ENCODE measurements around the gene KCTD17.

Gene KCTD17

DNA sequence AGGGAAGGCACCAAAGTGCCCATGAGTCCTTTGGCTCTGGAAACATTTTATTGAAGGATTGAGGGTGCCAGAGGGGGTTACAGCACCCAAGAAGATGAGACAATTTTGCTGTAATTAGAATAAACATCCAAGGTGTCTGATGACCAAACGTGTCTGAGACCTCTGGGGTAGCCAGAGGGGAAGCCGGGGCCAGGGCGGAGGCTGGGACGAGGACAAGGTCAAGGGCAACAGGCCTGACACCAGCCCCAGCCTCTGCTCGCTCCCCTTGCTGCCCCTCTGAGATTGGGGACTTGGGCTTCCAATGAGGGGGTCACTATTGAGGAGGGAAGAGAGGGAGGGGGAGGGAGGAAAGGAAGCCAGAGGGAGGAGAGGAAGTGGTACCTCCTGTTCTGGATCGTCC lies 32.4 kb downstream of the KCTD17 start:
- in situ Hi-C loops (cut with HindIII; ENCODE audit: low pct_unique_long_range_greater_than_20kb, low sequenced_read_pairs) = no loop called here
- no peak for DNase-seq (ENCODE audit: low read depth in 1 of 2, low spot score in 1 of 2)
- TF ChIP-seq JUND (IDR thresholded peaks at IDR 0.05; ENCODE audit: low read depth) = no peak

DNA sequence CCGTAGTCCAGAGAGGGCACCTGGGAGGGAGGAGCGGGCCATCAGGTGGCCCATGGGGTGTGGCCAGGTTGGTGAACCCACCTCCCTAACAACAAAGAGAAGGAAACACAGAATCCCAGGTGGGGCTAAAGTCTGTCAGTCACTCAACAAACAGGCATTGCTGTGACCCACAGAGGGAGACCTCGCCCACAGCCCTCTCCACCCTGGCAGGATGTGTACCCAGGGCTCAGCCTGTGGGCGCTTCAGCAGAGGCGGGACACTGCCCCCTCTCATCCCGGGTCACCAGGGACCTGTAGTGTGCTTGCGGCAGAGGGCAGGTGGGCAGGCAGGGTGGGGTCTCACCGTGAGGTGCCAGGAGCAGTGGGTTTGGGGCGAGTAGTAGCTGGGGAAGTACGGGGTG lies 32.8 kb downstream of the KCTD17 start:
- no peak for DNase-seq (ENCODE audit: low read depth in 1 of 2, low spot score in 1 of 2)
- no peak for TF ChIP-seq JUND (IDR thresholded peaks at IDR 0.05; ENCODE audit: low read depth)
- in situ Hi-C loops (cut with HindIII; ENCODE audit: low pct_unique_long_range_greater_than_20kb, low sequenced_read_pairs) = no loop called here

DNA sequence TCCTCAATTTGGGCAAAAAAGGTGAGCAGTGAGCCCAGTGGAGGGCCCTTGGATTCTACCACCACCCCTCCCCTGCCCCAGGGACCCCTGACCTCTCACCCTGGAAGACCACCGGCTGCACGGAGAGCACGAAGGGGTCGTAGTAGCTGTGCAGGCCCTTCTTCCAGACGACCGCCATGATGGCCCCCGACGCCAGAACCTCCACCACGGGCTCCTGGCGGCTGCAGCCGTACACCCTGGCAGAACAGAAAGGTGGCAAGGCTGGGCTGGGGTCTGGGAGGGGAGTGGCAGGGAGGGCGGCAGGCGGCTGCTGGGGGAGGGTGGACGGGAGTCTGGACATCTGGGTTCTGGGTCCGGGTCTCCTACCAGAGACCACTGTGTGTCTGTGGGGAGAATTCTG lies 34.6 kb downstream of the KCTD17 start:
- no peak for DNase-seq (ENCODE audit: low read depth in 1 of 2, low spot score in 1 of 2)
- in situ Hi-C loops (cut with HindIII; ENCODE audit: low pct_unique_long_range_greater_than_20kb, low sequenced_read_pairs) = no loop called here
- no peak for TF ChIP-seq JUND (IDR thresholded peaks at IDR 0.05; ENCODE audit: low read depth)

GRCh38 chr22:37088108-37088605 lies 36.6 kb downstream of the KCTD17 start:
- in situ Hi-C loops (cut with HindIII; ENCODE audit: low pct_unique_long_range_greater_than_20kb, low sequenced_read_pairs) = no loop called here
- DNase-seq (ENCODE audit: low read depth in 1 of 2, low spot score in 1 of 2) = no peak
- no peak for TF ChIP-seq JUND (IDR thresholded peaks at IDR 0.05; ENCODE audit: low read depth)

DNA sequence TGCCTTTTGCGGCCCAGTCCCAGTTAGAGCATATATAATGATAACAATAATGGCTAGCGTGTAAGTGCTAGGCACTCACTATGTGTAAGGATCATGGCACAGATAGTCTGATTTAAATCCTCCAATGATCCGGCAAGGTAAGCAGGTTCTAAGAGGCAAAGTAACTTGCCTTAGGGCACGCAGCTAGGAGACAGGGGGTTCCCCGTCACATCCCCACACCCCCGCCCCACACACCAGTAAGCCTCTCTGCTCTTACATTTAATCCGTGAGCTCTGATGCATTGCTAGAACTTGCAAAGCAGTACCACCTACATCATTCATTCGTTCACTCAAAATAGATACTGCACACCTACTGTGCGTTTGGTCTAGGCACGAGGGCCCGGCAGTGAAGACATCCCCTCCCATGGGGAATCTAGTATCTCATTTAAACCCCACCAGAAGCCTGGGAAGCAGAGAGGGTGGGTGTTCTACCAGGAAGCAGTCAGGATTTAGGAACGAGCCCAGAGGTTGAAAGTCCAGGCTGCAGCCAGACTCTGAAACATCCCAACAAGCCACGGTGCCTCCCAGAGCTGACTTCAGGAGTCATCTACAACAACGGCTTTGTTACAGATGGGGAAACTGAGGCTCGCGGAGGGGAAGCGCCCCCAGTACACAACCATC lies 37.3 kb downstream of the KCTD17 start:
- DNase-seq (ENCODE audit: low read depth in 1 of 2, low spot score in 1 of 2) = no peak
- in situ Hi-C loops (cut with HindIII; ENCODE audit: low pct_unique_long_range_greater_than_20kb, low sequenced_read_pairs) = no loop called here
- TF ChIP-seq JUND (IDR thresholded peaks at IDR 0.05; ENCODE audit: low read depth) = no peak

- in situ Hi-C loops (cut with HindIII; ENCODE audit: low pct_unique_long_range_greater_than_20kb, low sequenced_read_pairs) = no loop called here
- no peak for TF ChIP-seq JUND (IDR thresholded peaks at IDR 0.05; ENCODE audit: low read depth)
- DNase-seq (ENCODE audit: low read depth in 1 of 2, low spot score in 1 of 2) = no peak
Measured at GRCh38 chr22:37089434-37089833, 37.9 kb downstream of the KCTD17 start.

DNA sequence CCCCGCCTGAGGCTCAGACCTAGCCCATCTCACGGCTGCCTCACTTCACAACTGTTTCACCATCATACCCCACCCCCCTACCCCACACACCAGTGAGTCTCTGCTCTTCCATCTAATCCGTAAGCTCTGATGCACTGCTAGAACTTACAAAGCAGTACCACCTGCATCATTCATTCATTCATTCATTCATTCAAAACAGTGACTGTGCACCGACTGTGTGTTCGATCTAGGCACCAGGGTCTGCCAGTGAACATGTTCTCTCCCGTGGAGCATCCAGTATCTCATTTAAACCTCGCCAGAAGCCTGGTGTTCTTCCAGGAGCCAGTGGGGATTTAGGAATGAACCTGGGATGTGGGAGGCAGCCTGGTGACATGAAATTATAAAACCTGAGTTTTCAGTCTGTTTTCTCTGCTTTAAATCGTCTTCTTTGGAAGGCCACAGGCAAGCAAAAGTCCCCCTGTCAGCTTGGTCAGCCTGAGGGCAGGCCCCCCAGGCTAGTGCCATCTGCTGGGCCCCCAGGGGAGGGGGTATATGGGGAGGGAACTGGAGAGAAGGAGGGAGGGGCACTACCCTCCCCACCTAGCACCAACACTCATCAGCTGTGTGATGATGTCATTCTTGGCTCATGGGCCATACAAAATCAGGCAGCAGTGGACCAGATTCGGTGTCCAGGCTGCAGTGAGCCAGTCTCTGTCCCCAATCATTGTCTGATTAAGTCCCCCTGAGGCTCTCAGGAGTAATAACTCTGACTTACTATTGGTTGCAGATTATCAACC lies 39.6 kb downstream of the KCTD17 start:
- TF ChIP-seq JUND (IDR thresholded peaks at IDR 0.05; ENCODE audit: low read depth) = no peak
- no peak for DNase-seq (ENCODE audit: low read depth in 1 of 2, low spot score in 1 of 2)
- in situ Hi-C loops (cut with HindIII; ENCODE audit: low pct_unique_long_range_greater_than_20kb, low sequenced_read_pairs) = no loop called here

DNA sequence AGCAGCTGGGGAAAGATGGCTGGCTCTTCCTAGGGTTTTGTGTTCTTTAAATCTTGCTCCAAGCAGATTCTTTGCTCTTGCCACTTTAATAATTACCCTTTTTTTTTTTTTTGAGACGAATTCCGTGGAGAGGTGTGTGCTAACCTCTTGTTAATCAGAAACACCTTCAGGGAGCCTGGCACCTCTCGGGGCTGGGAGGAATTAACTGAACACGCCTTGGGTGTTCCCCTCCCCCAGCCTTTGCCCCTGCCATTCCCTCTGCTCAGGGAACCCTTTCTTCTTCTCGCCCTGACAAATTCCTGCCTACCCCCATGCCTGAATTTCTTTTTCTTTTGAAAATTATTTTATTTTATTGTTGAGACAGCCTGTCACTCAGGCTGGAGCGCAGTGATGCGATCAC lies 40.5 kb downstream of the KCTD17 start:
- TF ChIP-seq JUND (IDR thresholded peaks at IDR 0.05; ENCODE audit: low read depth) = no peak
- no peak for DNase-seq (ENCODE audit: low read depth in 1 of 2, low spot score in 1 of 2)
- in situ Hi-C loops (cut with HindIII; ENCODE audit: low pct_unique_long_range_greater_than_20kb, low sequenced_read_pairs) = no loop called here

GRCh38 chr22:37092997-37093396 lies 41.5 kb downstream of the KCTD17 start:
- DNase-seq (ENCODE audit: low read depth in 1 of 2, low spot score in 1 of 2) = no peak
- in situ Hi-C loops (cut with HindIII; ENCODE audit: low pct_unique_long_range_greater_than_20kb, low sequenced_read_pairs) = no loop called here
- no peak for TF ChIP-seq JUND (IDR thresholded peaks at IDR 0.05; ENCODE audit: low read depth)

GRCh38 chr22:37094239-37094638 lies 42.7 kb downstream of the KCTD17 start:
- TF ChIP-seq JUND (IDR thresholded peaks at IDR 0.05; ENCODE audit: low read depth) = no peak
- in situ Hi-C loops (cut with HindIII; ENCODE audit: low pct_unique_long_range_greater_than_20kb, low sequenced_read_pairs) = no loop called here

GRCh38 chr22:37095113-37095512 lies 43.6 kb downstream of the KCTD17 start:
- no peak for TF ChIP-seq JUND (IDR thresholded peaks at IDR 0.05; ENCODE audit: low read depth)
- no peak for DNase-seq (ENCODE audit: low read depth in 1 of 2, low spot score in 1 of 2)
- in situ Hi-C loops (cut with HindIII; ENCODE audit: low pct_unique_long_range_greater_than_20kb, low sequenced_read_pairs) = no loop called here

More at GRCh38 chr22:37094239-37094638, 42.7 kb downstream of the KCTD17 start:
- DNase-seq (ENCODE audit: low read depth in 1 of 2, low spot score in 1 of 2) = no peak

DNA sequence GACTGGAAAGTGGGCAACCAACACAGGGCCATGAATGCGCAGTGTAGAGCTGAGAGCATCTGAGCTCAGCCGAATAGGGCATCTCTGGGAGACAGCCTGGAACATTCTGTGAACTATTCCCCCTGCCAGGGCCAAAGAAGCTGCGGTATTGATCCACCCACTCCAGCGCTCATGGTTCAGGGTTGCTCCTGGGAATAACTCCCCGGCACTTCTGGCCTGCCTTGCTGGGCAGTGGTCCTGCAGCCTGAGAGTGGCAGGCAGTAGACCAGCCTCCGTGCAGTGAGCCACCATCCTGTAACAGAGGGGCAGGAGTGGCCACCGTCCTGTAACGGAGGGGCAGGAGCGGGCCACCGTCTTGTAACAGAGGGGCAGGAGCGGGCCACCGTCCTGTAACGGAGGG lies 45.8 kb downstream of the KCTD17 start:
- in situ Hi-C loops (cut with HindIII; ENCODE audit: low pct_unique_long_range_greater_than_20kb, low sequenced_read_pairs) = no loop called here

DNA sequence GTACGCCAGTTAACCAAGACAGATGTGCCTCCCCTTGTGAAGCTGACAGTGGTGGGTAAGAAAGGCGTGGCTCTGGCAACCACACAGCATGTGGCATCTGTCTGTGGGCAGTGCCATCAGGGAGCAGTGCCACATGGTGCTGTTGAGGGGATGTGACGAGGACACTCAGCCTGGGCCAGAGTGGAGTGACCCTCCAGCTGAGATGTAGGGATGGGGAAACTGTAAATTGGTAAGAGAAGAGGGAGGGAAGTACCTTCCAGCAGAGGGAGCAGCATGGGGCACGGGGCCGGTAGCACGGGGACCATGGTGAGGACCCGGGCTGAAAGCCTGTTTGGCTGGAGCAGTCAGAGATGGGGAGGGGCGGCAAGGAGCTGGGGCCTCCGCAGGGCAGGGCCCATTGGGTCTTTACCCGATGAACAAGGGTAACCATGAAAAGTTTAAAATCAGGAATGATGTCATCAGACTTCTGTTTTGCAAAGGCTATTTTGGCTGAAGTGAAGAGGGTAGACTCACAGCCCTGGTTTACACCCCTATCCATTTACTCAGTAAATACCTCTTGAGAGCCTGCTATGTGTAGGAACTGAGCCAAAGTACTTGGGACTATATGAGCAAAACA lies 47.5 kb downstream of the KCTD17 start:
- no peak for TF ChIP-seq JUND (IDR thresholded peaks at IDR 0.05; ENCODE audit: low read depth)
- in situ Hi-C loops (cut with HindIII; ENCODE audit: low pct_unique_long_range_greater_than_20kb, low sequenced_read_pairs) = no loop called here
- DNase-seq (ENCODE audit: low read depth in 1 of 2, low spot score in 1 of 2) = no peak

More for the DNA sequence above, 45.8 kb downstream of the KCTD17 start:
- TF ChIP-seq JUND (IDR thresholded peaks at IDR 0.05; ENCODE audit: low read depth) = no peak
- no peak for DNase-seq (ENCODE audit: low read depth in 1 of 2, low spot score in 1 of 2)
